CD1c-positive myeloid dendritic cell (primary cell): ENCODE data around the gene DROSHA.
"Not testable (repeated sequence)": the region's sequence is repeated elsewhere in the genome, so short reads cannot be mapped to it uniquely, and the experiment has no call there.

Experiments used
- DNase-seq: peaks from one replicate; pipeline ENCODE4 v3.0.0-alpha.2; 2016; ENCODE audit errors: extremely low spot score

DROSHA gene

GRCh38 chr5:31415009-31415923 is 116.6 kb downstream of the DROSHA start:
- no peak for DNase-seq

- DNase-seq: no peak
Observed at GRCh38 chr5:31413030-31413812, 118.7 kb downstream of the DROSHA start.

- no peak for DNase-seq
Observed at GRCh38 chr5:31412324-31412723, 119.6 kb downstream of the DROSHA start.

- DNase-seq: no peak
Observed at GRCh38 chr5:31410089-31410488, 121.8 kb downstream of the DROSHA start.

GRCh38 chr5:31408814-31409213 is 123.1 kb downstream of the DROSHA start:
- no peak for DNase-seq

- no peak for DNase-seq
Observed at GRCh38 chr5:31407921-31408693, 123.8 kb downstream of the DROSHA start.

GRCh38 chr5:31404325-31404724 is 127.6 kb downstream of the DROSHA start:
- no peak for DNase-seq

GRCh38 chr5:31401691-31402090 is 130.2 kb downstream of the DROSHA start:
- no peak for DNase-seq

- DNase-seq: no peak
Observed at GRCh38 chr5:31397926-31398557, 133.9 kb downstream of the DROSHA start.

- DNase-seq: no peak
Observed at GRCh38 chr5:31396611-31397295, 135.1 kb downstream of the DROSHA start.

- not testable (repeated sequence) for DNase-seq
Observed at GRCh38 chr5:31395450-31396045, 136.3 kb downstream of the DROSHA start.

- DNase-seq: no peak
Observed at GRCh38 chr5:31393126-31393525, 138.8 kb downstream of the DROSHA start.

- no peak for DNase-seq
Observed at GRCh38 chr5:31392061-31392460, 139.8 kb downstream of the DROSHA start.

- no peak for DNase-seq
Observed at GRCh38 chr5:31390256-31390655, 141.6 kb downstream of the DROSHA start.

- no peak for DNase-seq
Observed at GRCh38 chr5:31385774-31386537, 145.9 kb downstream of the DROSHA start.

- DNase-seq: no peak
Observed at GRCh38 chr5:31383734-31384133, 148.2 kb downstream of the DROSHA start.

GRCh38 chr5:31382051-31382878 is 149.6 kb downstream of the DROSHA start:
- DNase-seq: no peak

- DNase-seq: no peak
Observed at GRCh38 chr5:31381299-31381698, 150.6 kb downstream of the DROSHA start.

- DNase-seq: no peak
Observed at GRCh38 chr5:31380049-31380448, 151.8 kb downstream of the DROSHA start.
